ENCODE measurements around the gene CPSF3.

GRCh38 chr2:9462886-9463697 lies 39.6 kb downstream of the CPSF3 start:
- TF ChIP-seq CTCF (IDR thresholded peaks at IDR 0.05) (no peak), PBX3 (IDR thresholded peaks at IDR 0.05) (no peak)

Data from A549 (cell line).